Esophagus muscularis mucosa (tissue), 4 donors: ENCODE data around the gene NUFIP1. TPM values are rescaled to one million over a fixed set of nuclear protein-coding genes. Genes with fewer than 3 reads are reported as not detected.
A peak's percentile ranks its signal among the peaks of the same experiment; 100 is the strongest.

ENCODE experiments used
- DNase-seq: peaks from one replicate; pipeline ENCODE4 v3.0.0-alpha.2; 2017; ENCODE audit errors: extremely low spot score
- H3K27ac ChIP-seq, 4 donors: fragments of 200-600 bp; sonication (generic); replicated peaks in 1 of 4; 1 replicate in 3 of 4; 2 replicates in 1 of 4; pipeline ENCODE4 v1.5.1; 2016 to 2019; ENCODE audit warnings: mild to moderate bottlenecking in 1 of 4
- H3K27me3 ChIP-seq, 4 donors: fragments of 200-600 bp; sonication (generic); one replicate each; pipeline versions ENCODE4 v1.5.1 to v1.6.0; 2016 to 2019
- H3K36me3 ChIP-seq, 4 donors: fragments of 200-600 bp; sonication (generic); one replicate each; pipeline ENCODE4 v1.5.1; 2016 to 2019
- H3K4me1 ChIP-seq, 4 donors: fragments of 200-600 bp; sonication (generic); one replicate each; pipeline ENCODE4 v1.5.1; 2016 to 2019
- H3K4me3 ChIP-seq, 4 donors: fragments of 200-600 bp; sonication (generic); 1 replicate in 2 of 4; 2 replicates in 2 of 4; pipeline ENCODE4 v1.5.1; 2016 to 2019; ENCODE audit warnings: mild to moderate bottlenecking in 4 of 4, moderate library complexity in 1 of 4
- H3K9me3 ChIP-seq, 4 donors: fragments of 200-600 bp; sonication (generic); 1 replicate in 3 of 4; 2 replicates in 1 of 4; pipeline ENCODE4 v1.5.1; 2016 to 2019
- CTCF ChIP-seq, 3 experiments: fragments of 200-600 bp in 2 of 3; fragments of 450-650 bp in 1 of 3; sonication (generic) in 2 of 3; IDR thresholded peaks; one replicate each; pipeline ENCODE4 v1.5.1; 2017 to 2019; ENCODE audit warnings: antibody characterized with exemption in 3 of 3, mild to moderate bottlenecking in 2 of 3, moderate library complexity in 1 of 3
- EP300 ChIP-seq: sonication (generic); formaldehyde crosslinking; IDR thresholded peaks from one replicate; pipeline ENCODE4 v1.6.1; 2017; ENCODE audit warnings: antibody characterized with exemption
- POLR2A ChIP-seq: fragments of 450-650 bp; IDR thresholded peaks from one replicate; pipeline ENCODE4 v1.6.1; 2017; ENCODE audit warnings: antibody characterized with exemption, moderate library complexity, mild to moderate bottlenecking, low read depth
- POLR2AphosphoS5 ChIP-seq, 2 donors: sonication (generic); formaldehyde crosslinking; IDR thresholded peaks; one replicate each; pipeline ENCODE4 v1.6.1; 2017; ENCODE audit warnings: antibody characterized with exemption in 2 of 2
- WGBS: methylation state at CpG from one replicate; pipeline ENCODE4 v1.1.5; 2018; 5-methylcytosine and 5-hydroxymethylcytosine counted together
- intact Hi-C: fragments of 100-400 bp; cut with DNase I; formaldehyde crosslinking; loops from one replicate; pipeline ENCODE4 v1.15.1; 2023
- total RNA-seq, 4 donors: library from RNA; depleted of rRNA; stranded (reverse); fragments of >200 nt; gene quantifications; one replicate each; pipeline versions ENCODE4 v1.1.0 to v1.2.1, GENCODE V29; 2016

NUFIP1 gene
- total RNA-seq, result 1 to 10 TPM; 3.3 to 4.2 (median 3.9) TPM

GRCh38 chr13:44989071-44989889 lies at the start of gene NUFIP1, which contains the start of gene GPALPP1:
NUFIP1 (minus strand) TSS chr13:44989471; CDS start chr13:44989436, 35 bp downstream.
GPALPP1 (plus strand) TSS chr13:44989538; CDS start chr13:44989655, 117 bp downstream.
- H3K27ac ChIP-seq, result peak within 1 kb of the TSS; percentile 86 to 94 (median 90)
- no peaks in the 10 kb centered on the region for H3K27me3 ChIP-seq
- H3K4me1 ChIP-seq, result peaks cover 24 to 63% (median 53%) of the 10 kb centered on the region in 4 donors
- 0% methylated on average over 42 of the region's 66 CpGs for WGBS
- intact Hi-C loops, result no loop called here
- TF ChIP-seq POLR2AphosphoS5 (IDR thresholded peaks at IDR 0.05) (peak; percentile 91 to 95), CTCF (IDR thresholded peaks at IDR 0.05) (peak in 1 of 3 experiments; percentile 16), POLR2A (no peak)
- peaks cover 0 to 23% (median 12%) of the 10 kb centered on the region in 4 donors for H3K36me3 ChIP-seq
- peak within 1 kb of the TSS; percentile 87 to 98 (median 97) for H3K4me3 ChIP-seq
- H3K9me3 ChIP-seq, result no peaks in the 10 kb centered on the region
- DNase-seq, result peak; percentile 97

GRCh38 chr13:45036206-45036605 lies 46.9 kb upstream of the NUFIP1 start:
- DNase-seq, result no peak
- intact Hi-C loops, result no loop called here
- TF ChIP-seq CTCF (IDR thresholded peaks at IDR 0.05) (no peak), POLR2A (no peak), EP300 (no peak), POLR2AphosphoS5 (IDR thresholded peaks at IDR 0.05) (no peak)
- no peaks in the 10 kb centered on the region for H3K4me1 ChIP-seq
- no peaks in the 10 kb centered on the region for H3K27me3 ChIP-seq
- H3K36me3 ChIP-seq, result peaks cover 0 to 57% (median 28%) of the 10 kb centered on the region in 4 donors
- H3K9me3 ChIP-seq, result no peaks in the 10 kb centered on the region
- no peak overlapping the region for H3K27ac ChIP-seq
- no peak overlapping the region for H3K4me3 ChIP-seq

- TF ChIP-seq EP300, result no peak
- no peak for TF ChIP-seq POLR2A
- no peak for TF ChIP-seq POLR2AphosphoS5 (IDR thresholded peaks at IDR 0.05)
- TF ChIP-seq CTCF (IDR thresholded peaks at IDR 0.05), result no peak
- intact Hi-C loops, result no loop called here
Observed at GRCh38 chr13:45034342-45034741, 45.1 kb upstream of the NUFIP1 start.

GRCh38 chr13:45024847-45025246 lies 35.6 kb upstream of the NUFIP1 start:
- peaks cover 24 to 96% (median 47%) of the 10 kb centered on the region in 4 donors for H3K36me3 ChIP-seq

More at GRCh38 chr13:45034342-45034741, 45.1 kb upstream of the NUFIP1 start:
- WGBS, result 98% methylated on average over 2 of the region's 2 CpGs
- Histone ChIP-seq H3K27ac (no peak overlapping the region), H3K36me3 (peaks cover 0 to 71% (median 28%) of the 10 kb centered on the region in 4 donors), H3K9me3 (no peaks in the 10 kb centered on the region), H3K27me3 (no peaks in the 10 kb centered on the region), H3K4me3 (no peak overlapping the region), H3K4me1 (no peaks in the 10 kb centered on the region)
- no peak for DNase-seq

More at GRCh38 chr13:45024847-45025246, 35.6 kb upstream of the NUFIP1 start:
- intact Hi-C loops, result no loop called here
- Histone ChIP-seq H3K4me1 (no peaks in the 10 kb centered on the region), H3K27ac (no peak overlapping the region), H3K9me3 (no peaks in the 10 kb centered on the region), H3K4me3 (no peak overlapping the region), H3K27me3 (no peaks in the 10 kb centered on the region)
- TF ChIP-seq POLR2AphosphoS5 (IDR thresholded peaks at IDR 0.05) (no peak), CTCF (IDR thresholded peaks at IDR 0.05) (no peak), EP300 (no peak), POLR2A (no peak)
- DNase-seq, result no peak
- WGBS, result 87% methylated on average over 2 of the region's 2 CpGs
